CD14-positive monocyte (primary cell): Measurements from ENCODE around the gene TRAPPC10. TPM values are rescaled to one million over a fixed set of nuclear protein-coding genes. Genes with fewer than 3 reads are reported as not detected.
A peak's percentile ranks its signal among the peaks of the same experiment; 100 is the strongest.

ENCODE experiments used
- DNase-seq, 3 donors: peaks; one replicate each; pipeline ENCODE4 v3.0.0-alpha.2; 2011 to 2022
- H2AFZ ChIP-seq: 2 replicates; pipeline ENCODE4 v1.6.0; 2012; ENCODE audit warnings: mild to moderate bottlenecking, low read depth, low read length, inconsistent platforms; ENCODE audit not compliant: insufficient read depth, poor library complexity, severe bottlenecking
- H3K27ac ChIP-seq, 2 donors: 1 replicate in 1 of 2; 2 replicates in 1 of 2; pipeline ENCODE4 v1.5.1; 2012 to 2013; ENCODE audit warnings: low read length in 2 of 2, control low read depth in 1 of 2, inconsistent platforms in 1 of 2, low read depth in 1 of 2, mild to moderate bottlenecking in 1 of 2
- H3K27me3 ChIP-seq, 2 donors: one replicate each; pipeline versions ENCODE4 v1.6.0 to v1.6.1; 2011 to 2013; ENCODE audit warnings: low read length in 2 of 2; ENCODE audit not compliant: control insufficient read depth in 2 of 2, insufficient read depth in 2 of 2
- H3K36me3 ChIP-seq, 2 donors: replicated peaks in 1 of 2; 1 replicate in 1 of 2; 2 replicates in 1 of 2; pipeline versions ENCODE4 v1.5.1 to v1.6.1; 2012 to 2013; ENCODE audit warnings: low read length in 2 of 2, control low read depth in 1 of 2, inconsistent platforms in 1 of 2, mild to moderate bottlenecking in 1 of 2; ENCODE audit not compliant: insufficient read depth in 2 of 2, control insufficient read depth in 1 of 2
- H3K4me1 ChIP-seq, 2 donors: 1 replicate in 1 of 2; 2 replicates in 1 of 2; pipeline versions ENCODE4 v1.5.1 to v1.6.1; 2012 to 2013; ENCODE audit warnings: low read length in 2 of 2, control low read depth in 1 of 2, inconsistent platforms in 1 of 2, mild to moderate bottlenecking in 1 of 2, moderate library complexity in 1 of 2; ENCODE audit not compliant: insufficient read depth in 2 of 2, control insufficient read depth in 1 of 2
- H3K4me2 ChIP-seq: replicated peaks from 2 replicates; pipeline ENCODE3; 2012; ENCODE audit warnings: low read length, moderate library complexity, mild to moderate bottlenecking; ENCODE audit not compliant: poor library complexity, severe bottlenecking; ENCODE audit errors: extremely low read depth
- H3K4me3 ChIP-seq, 3 experiments: fragments of 200-600 bp in 1 of 3; sonication (generic) in 1 of 3; replicated peaks in 1 of 3; 1 replicate in 2 of 3; 2 replicates in 1 of 3; pipeline ENCODE4 v1.5.1; 2011 to 2013; ENCODE audit warnings: low read length in 3 of 3, mild to moderate bottlenecking in 3 of 3, control low read depth in 2 of 3, low read depth in 2 of 3, inconsistent platforms in 1 of 3, moderate library complexity in 1 of 3
- H3K79me2 ChIP-seq: 2 replicates; pipeline ENCODE4 v1.6.0; 2012; ENCODE audit warnings: mild to moderate bottlenecking, control low read depth, inconsistent platforms, low read length, moderate library complexity; ENCODE audit not compliant: insufficient read depth
- H3K9ac ChIP-seq: 2 replicates; pipeline ENCODE4 v1.6.0; 2017; ENCODE audit warnings: low read length, mild to moderate bottlenecking; ENCODE audit not compliant: insufficient read depth, poor library complexity, severe bottlenecking
- H3K9me3 ChIP-seq, 2 donors: replicated peaks in 1 of 2; 1 replicate in 1 of 2; 2 replicates in 1 of 2; pipeline versions ENCODE4 v1.5.1 to v1.6.1; 2012 to 2013; ENCODE audit warnings: low read length in 2 of 2, control low read depth in 1 of 2; ENCODE audit not compliant: control insufficient read depth in 1 of 2, insufficient read depth in 1 of 2
- H4K20me1 ChIP-seq: 2 replicates; pipeline ENCODE4 v1.6.0; 2012; ENCODE audit warnings: mild to moderate bottlenecking, low read length, control low read depth, moderate library complexity; ENCODE audit not compliant: insufficient read depth
- H3K27ac Mint-ChIP-seq, 7 donors: one replicate each; pipeline ENCODE4 v1.8.0; 2020; ENCODE audit warnings: mild to moderate bottlenecking in 7 of 7, mixed read lengths in 7 of 7, moderate library complexity in 6 of 7, inconsistent platforms in 2 of 7
- H3K27me3 Mint-ChIP-seq, 3 donors: one replicate each; pipeline ENCODE4 v1.8.0; 2021 to 2022; ENCODE audit warnings: low read depth in 3 of 3, mild to moderate bottlenecking in 3 of 3, mixed read lengths in 3 of 3, moderate library complexity in 3 of 3, inconsistent platforms in 1 of 3
- H3K36me3 Mint-ChIP-seq, 2 donors: one replicate each; pipeline ENCODE4 v1.8.0; 2020; ENCODE audit warnings: mixed read lengths in 2 of 2, inconsistent platforms in 1 of 2, mild to moderate bottlenecking in 1 of 2
- H3K4me1 Mint-ChIP-seq: one replicate; pipeline ENCODE4 v1.8.0; 2020; ENCODE audit warnings: mild to moderate bottlenecking, mixed read lengths
- H3K4me3 Mint-ChIP-seq, 2 donors: one replicate each; pipeline ENCODE4 v1.8.0; 2020; ENCODE audit warnings: mild to moderate bottlenecking in 2 of 2, mixed read lengths in 2 of 2, moderate library complexity in 1 of 2
- H3K9me3 Mint-ChIP-seq, 7 donors: one replicate each; pipeline ENCODE4 v1.8.0; 2020 to 2022; ENCODE audit warnings: mixed read lengths in 7 of 7, mild to moderate bottlenecking in 6 of 7, moderate library complexity in 6 of 7, inconsistent platforms in 2 of 7
- CTCF ChIP-seq: fragments of 200-600 bp; IDR thresholded peaks from one replicate; pipeline ENCODE4 v1.8.0; 2022; ENCODE audit warnings: antibody characterized with exemption, mild to moderate bottlenecking
- WGBS: methylation state at CpG from one replicate; pipeline ENCODE4 v1.1.5; 2013; ENCODE audit warnings: missing lambda C conversion rate; ENCODE audit not compliant: insufficient coverage; 5-methylcytosine and 5-hydroxymethylcytosine counted together
- intact Hi-C, 2 donors: fragments of 100-400 bp; cut with micrococcal nuclease; formaldehyde crosslinking; loops; one replicate each; pipeline versions ENCODE4 v1.15.0 to v1.15.1; 2023
- polyA plus RNA-seq, 3 donors: library from polyadenylated mRNA; depleted of rRNA in 1 of 3; unstranded in 2 of 3; stranded (reverse) in 1 of 3; fragments of 300-500 nt in 2 of 3; fragments of >200 nt in 1 of 3; fragmentation: Illumina TruSeq in 2 of 3; gene quantifications; 1 replicate in 2 of 3; 2 replicates in 1 of 3; pipeline ENCODE4 v1.2.3, GENCODE V29; 2012 to 2021

TRAPPC10 gene
- polyA plus RNA-seq, 3 donors = 5.9 to 40.6 (median 8.6) TPM

DNA sequence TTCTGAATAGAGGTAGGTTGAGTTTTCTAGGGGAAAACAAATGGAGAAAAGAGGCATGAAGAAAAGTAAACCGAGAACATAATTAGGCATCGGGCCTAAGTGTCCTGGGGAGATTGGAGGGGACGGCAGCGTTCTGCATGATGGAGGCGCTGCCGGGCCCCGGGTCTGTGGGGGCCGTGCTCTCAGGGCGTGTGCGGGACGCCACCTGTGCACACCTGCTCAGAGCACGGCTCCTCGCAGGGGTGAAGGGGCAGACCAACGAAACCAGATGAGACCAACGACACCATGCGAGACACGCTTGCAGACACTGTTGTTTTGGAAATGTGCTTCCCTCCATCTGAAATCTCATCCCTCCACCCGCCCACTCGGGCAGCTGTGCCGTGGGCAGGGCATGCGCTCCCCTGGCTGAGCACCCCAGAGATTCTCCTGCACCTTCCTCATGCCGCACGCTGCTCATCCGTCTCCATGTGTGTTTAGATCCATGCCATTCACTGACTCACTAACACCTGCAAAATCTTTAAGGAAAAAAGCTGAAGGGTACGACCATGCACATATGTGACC, 28.2 kb upstream of the TRAPPC10 start:
- 89% methylated on average over 17 of the region's 25 CpGs for WGBS
- Mint-ChIP-seq H3K27ac (no peak overlapping the region), H3K4me3 (no peak overlapping the region), H3K9me3 (peaks cover 0 to 2% (median 0%) of the 10 kb centered on the region in 7 donors), H3K27me3 (peaks cover 14 to 33% (median 21%) of the 10 kb centered on the region in 3 donors), H3K4me1 (peaks cover 5% of the 10 kb centered on the region), H3K36me3 (peaks cover 39 to 51% of the 10 kb centered on the region in 2 donors)
- Histone ChIP-seq H3K79me2 (no peaks in the 10 kb centered on the region), H4K20me1 (peaks cover 53% of the 10 kb centered on the region), H3K4me3 (no peak overlapping the region), H3K4me2 (no peak overlapping the region), H2AFZ (no peak overlapping the region), H3K9ac (no peak overlapping the region), H3K4me1 (no peaks in the 10 kb centered on the region), H3K27me3 (peaks cover 0 to 18% of the 10 kb centered on the region in 2 donors), H3K36me3 (peaks cover 34 to 54% of the 10 kb centered on the region in 2 donors), H3K9me3 (no peaks in the 10 kb centered on the region), H3K27ac (no peak overlapping the region)
- intact Hi-C loops = no loop called here
- DNase-seq = no peak
- no peak for TF ChIP-seq CTCF

DNA sequence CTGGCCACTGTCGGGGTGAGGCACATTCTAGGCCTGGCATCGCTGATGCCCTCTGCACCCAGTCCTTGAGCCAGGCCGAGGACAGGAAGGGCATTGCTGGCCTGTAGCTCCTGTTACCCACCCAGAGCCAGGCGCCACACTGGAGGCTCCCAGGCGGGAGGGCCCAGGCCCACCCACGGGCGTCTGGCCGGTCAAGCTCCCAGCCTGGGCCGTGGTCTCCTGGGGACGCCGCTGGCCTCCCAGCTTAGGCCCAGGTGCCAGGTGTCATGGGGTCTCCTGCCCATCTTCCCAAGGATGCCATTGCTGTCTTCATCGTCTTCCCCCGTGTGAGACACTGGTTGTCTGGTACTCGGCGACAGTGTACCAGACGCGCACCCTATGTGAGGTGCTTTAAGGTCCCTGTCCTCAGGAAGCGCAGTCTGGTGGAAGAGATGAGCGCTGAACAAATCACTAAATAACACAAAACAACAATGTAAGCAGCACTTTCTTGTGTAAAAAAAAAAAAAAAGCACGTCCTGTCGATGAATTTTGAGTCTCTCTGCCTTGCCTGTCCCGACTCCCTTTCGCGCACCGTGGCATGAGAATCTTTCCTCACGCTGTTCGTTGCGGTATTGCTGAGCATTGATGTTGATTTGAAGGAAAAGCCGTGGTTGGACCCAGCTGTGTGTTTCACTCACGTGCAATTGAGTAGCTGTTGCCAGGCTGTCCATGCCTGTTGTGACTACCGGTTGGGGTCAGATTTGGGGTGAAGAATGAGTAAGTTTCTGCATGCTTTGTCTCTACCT, 27.0 kb upstream of the TRAPPC10 start:
- H3K36me3 ChIP-seq = peaks cover 29 to 42% of the 10 kb centered on the region in 2 donors
- TF ChIP-seq CTCF = no peak
- no peak for DNase-seq
- H3K79me2 ChIP-seq = no peaks in the 10 kb centered on the region
- H3K4me3 Mint-ChIP-seq = peak overlapping the region in 1 of 2 donors; percentile 61
- H3K27ac Mint-ChIP-seq = no peak overlapping the region
- H2AFZ ChIP-seq = no peak overlapping the region
- intact Hi-C loops = no loop called here
- 91% methylated on average over 21 of the region's 31 CpGs for WGBS
- H4K20me1 ChIP-seq = peaks cover 53% of the 10 kb centered on the region
- H3K4me3 ChIP-seq = no peak overlapping the region
- no peaks in the 10 kb centered on the region for H3K4me1 ChIP-seq
- H3K27me3 Mint-ChIP-seq = peaks cover 14 to 33% (median 21%) of the 10 kb centered on the region in 3 donors
- H3K36me3 Mint-ChIP-seq = peaks cover 31 to 40% of the 10 kb centered on the region in 2 donors
- peaks cover 0 to 2% (median 0%) of the 10 kb centered on the region in 7 donors for H3K9me3 Mint-ChIP-seq
- H3K4me1 Mint-ChIP-seq = peaks cover 5% of the 10 kb centered on the region
- no peak overlapping the region for H3K9ac ChIP-seq
- H3K27ac ChIP-seq = no peak overlapping the region
- peaks cover 0 to 18% of the 10 kb centered on the region in 2 donors for H3K27me3 ChIP-seq
- H3K9me3 ChIP-seq = no peaks in the 10 kb centered on the region
- no peak overlapping the region for H3K4me2 ChIP-seq
